GM19043 (cell line): ENCODE results near the gene SEC14L5.
"Not testable (repeated sequence)": the region's sequence is repeated elsewhere in the genome, so short reads cannot be mapped to it uniquely, and the experiment has no call there.

Source experiments
- ATAC-seq: cut with Tn5 transposase; IDR thresholded peaks from one replicate; pipeline ENCODE4 v1.9.1; 2021; ENCODE audit warnings: low read depth; ENCODE audit not compliant: unreplicated experiment

The SEC14L5 gene

GRCh38 chr16:4928227-4928626 is 29.9 kb upstream of the SEC14L5 start:
- ATAC-seq = no peak

- ATAC-seq = not testable (repeated sequence)
These were observed 28.5 kb upstream of the SEC14L5 start for GRCh38 chr16:4929619-4930018.

DNA sequence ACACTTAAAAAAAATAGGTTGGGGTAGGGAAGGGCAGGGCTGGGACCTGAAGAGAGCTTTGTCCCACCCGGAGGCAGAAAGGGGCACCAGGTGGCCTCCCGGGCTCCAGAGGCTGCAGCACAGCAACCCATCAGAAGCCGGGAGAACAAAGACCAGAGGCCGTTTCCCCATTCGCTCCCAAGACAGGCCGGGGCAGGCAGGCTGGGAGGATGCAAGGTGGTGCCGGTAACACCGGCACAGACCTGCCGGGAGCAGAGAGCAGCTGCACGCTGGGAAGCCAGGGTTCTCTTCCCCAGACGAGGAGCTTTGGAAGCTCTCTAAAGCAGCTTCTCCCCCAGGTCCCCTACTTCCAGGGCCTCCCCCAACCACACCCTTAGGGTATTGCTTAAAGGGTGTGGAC is 26.7 kb upstream of the SEC14L5 start:
- ATAC-seq = no peak

DNA sequence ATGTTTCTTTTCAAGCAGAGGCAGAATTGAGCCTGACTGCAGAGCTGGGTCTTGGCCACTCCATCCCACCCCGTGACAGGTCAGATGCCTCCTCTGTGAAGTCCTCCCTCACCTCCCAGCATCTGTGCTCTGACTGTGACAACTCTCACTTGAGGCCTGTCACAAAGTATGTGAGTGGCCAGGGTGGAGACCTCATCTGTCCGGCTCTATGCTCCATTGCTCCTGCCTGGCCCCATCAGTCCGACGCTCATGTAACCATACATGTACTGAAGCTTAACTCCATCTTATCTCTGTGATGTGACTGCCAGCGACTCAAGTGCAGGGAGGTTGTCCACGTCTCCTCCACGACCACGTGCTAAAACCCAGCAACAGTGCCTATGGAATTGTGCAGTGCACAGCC is 24.7 kb upstream of the SEC14L5 start:
- no peak for ATAC-seq

DNA sequence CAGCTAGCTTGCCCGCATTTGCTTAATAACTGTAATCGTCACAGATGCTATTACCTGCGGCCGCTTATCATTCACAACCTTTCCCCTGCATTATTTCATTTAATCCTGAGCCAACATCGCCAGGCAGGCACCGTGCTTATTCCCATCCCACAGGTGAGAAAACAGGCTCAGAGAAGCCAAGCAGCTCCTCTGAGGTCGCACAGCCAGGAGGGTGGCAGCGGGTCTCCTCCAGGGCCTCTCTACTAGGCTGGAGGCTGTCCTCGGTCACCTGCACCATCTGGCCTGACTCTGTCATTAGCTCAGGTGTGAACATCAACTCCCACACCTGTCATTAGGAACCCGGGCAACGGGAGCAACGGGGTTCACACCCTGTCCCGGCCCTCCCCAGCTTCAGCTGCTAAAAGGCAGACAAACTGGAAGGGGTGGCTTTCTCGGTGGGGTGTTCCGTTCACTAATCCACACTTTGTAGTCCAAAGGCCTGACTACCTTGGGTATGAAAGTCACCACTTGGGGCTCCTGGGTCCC is 24.2 kb upstream of the SEC14L5 start:
- no peak for ATAC-seq

- no peak for ATAC-seq
These were observed 23.5 kb upstream of the SEC14L5 start for GRCh38 chr16:4934591-4934990.

DNA sequence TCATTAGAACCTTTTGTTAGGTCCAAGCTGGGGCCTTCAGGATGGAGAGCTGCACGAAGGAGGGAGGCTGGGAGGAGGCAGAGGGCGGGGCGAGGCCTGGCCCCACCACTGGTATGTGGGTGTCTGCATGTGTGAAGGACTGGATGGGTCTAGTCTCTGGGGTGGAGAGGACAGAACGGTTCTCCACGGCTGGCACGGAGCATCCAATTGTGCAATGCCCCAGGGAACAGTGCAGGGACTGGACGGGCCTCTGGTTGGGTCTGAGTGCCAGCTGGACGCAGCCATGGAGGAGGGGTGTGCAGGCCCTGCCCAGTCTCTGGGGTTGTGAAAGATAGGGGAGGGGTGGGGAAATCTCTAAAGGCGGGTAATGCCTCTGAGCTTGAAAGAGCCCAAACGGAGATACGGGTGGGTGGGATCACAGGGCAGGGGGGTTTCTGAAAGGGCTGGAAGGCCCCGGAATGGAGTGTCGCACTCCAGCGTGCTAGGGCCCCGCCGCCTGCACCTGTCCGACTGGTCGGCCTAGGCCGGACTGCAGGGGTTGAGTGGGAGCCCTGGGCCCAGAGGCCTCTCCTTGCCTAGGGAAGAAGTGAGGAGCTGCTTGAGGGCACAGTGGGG is 22.8 kb upstream of the SEC14L5 start:
- no peak for ATAC-seq

DNA sequence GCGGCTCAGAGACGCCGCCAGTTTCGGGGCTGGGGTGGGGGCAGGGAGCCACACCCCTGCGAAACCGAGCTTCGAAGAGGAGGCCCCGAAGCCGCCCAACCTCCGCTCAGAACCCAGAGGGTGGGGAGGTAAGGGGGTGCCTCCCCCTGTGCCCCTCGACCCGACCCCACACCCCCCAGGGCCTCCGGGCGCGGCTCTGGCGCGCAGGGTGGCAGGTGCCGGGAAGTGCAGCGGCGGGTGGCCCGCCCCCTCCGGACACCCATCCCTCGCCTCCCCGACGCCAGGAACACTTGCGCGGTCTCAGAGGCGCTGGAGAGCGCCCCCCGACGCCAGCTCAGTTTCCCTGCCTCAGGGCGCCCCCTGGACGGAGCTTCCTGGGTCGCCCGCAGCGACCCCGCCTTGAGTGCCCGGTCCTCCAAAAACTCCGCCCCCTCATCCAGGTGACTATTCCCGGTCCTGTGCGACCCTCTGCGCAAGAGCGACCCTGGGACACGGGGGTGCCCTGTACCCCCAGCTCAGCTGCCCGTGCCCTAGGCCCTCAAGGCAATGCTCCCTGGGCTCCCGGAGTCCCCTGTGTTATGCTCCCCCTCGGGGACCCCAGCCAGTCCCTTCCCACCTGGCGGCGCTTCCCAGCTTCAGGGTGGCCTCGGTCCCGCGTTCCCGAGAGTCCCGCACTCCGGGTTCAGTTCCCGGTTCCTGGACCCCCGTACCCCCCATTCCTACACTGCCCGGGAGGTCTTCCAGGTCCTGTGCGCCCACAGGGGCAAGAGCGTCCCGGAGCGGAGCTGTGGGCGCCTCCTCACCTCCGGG is 21.7 kb upstream of the SEC14L5 start:
- ATAC-seq = no peak

DNA sequence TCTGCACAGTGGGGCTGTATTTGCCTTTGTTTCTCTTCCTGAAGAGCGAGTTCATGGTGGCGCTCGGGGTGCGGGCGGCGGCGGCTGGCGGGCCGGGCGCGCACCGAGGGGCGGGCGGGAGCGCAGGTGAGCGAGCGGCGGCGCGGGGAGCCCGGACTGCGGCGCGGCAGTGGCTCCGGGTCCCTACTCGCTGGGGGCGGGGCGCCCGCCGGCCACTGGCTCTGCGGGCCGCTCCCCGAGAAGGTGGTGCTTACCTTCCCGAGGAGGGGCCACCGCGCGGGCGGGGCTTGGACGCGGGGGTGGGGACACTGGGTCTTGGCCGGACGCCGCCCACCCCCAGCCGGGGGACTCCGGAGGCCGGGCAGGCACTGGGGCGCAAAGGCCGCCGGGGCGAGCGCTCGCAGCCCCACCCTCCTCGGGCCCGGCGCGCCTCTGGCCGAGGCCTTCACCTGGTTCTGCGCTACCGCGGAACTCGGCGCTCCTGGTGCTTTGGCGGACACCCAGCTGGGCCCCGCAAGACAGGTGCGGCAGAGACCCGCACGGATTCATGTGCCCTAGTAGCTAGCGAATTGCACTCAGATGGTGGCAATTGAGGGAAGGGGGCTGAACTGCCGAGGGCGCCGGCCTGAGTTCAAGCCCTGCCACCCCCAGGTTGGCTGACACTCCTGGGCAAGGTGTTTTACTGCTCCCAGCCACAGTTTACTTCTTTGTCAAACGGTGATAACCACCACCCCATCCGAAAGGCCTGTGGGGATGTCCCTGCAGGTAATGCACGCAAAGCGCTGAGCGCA is 20.9 kb upstream of the SEC14L5 start, which contains the start of gene PPL:
TSS of gene PPL (minus strand) at position 158 of the 791 bp plus-strand sequence. CDS start at position 55, 103 bp downstream.
- no peak for ATAC-seq

- ATAC-seq = no peak
These were observed 20.1 kb upstream of the SEC14L5 start for GRCh38 chr16:4937782-4938682.

DNA sequence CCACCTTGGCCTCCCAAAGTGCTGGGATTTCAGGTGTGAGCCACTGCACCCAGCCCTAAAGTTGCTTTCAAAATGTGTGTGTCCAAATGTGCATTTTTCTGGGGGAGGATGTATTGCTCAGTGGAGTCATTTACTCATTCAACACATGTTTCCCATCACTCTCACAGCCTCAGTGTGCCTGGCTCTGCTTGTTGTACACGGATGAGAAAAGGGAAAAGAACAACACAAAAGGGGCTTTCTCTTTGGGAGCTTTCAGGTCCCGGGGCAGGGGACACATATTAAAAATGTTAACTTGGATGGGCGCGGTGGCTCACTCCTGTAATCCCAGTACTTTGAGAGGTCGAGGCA is 19.5 kb upstream of the SEC14L5 start:
- ATAC-seq = no peak

GRCh38 chr16:4940719-4941118 is 17.4 kb upstream of the SEC14L5 start:
- no peak for ATAC-seq

- no peak for ATAC-seq
These were observed 15.6 kb upstream of the SEC14L5 start for GRCh38 chr16:4942481-4942880.

DNA sequence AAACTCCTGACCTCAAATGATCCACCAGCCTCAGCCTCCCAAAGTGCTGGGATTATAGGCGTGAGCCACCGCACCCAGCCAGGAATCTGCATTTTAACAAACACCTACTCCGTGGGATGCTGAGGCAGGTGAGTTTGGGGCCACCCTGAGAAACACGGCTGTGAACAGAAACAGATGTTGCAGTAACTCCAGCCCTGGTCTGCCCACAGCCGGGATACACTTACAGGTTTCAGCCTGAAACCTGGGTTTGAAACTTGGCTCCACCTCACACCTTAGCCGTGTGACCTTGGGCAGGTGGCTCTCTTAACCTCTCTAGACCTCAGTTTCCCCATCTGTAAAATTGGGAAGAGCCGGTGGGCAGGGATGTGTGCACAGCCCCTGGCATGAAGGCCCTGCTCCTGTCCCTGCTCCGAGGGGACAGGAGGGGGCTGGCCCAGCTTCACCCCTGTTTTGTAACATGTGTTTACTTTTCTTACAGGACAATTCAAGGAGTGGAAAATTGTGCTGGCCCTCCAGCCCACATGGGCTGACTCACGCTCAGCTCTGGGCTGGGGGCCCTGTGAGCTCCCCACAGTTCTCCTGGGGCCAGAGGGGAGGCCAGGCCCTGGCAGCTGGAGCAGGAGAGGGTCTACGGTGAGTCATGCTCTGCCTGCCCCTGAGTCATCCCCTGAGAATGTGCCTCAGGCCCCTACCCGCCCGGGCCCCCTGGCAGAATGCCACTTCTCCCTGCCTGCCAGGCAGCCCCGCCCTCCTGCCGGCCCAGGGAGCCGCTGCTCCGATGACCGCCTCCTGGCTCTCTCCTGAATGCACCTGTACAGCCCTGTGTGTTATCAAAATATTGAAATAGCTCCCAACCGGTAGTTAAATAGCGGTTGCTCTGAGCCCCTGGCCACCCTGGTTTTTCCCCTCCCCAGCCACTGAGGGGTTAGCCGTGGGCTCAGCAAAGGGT is 13.5 kb upstream of the SEC14L5 start:
- no peak for ATAC-seq

DNA sequence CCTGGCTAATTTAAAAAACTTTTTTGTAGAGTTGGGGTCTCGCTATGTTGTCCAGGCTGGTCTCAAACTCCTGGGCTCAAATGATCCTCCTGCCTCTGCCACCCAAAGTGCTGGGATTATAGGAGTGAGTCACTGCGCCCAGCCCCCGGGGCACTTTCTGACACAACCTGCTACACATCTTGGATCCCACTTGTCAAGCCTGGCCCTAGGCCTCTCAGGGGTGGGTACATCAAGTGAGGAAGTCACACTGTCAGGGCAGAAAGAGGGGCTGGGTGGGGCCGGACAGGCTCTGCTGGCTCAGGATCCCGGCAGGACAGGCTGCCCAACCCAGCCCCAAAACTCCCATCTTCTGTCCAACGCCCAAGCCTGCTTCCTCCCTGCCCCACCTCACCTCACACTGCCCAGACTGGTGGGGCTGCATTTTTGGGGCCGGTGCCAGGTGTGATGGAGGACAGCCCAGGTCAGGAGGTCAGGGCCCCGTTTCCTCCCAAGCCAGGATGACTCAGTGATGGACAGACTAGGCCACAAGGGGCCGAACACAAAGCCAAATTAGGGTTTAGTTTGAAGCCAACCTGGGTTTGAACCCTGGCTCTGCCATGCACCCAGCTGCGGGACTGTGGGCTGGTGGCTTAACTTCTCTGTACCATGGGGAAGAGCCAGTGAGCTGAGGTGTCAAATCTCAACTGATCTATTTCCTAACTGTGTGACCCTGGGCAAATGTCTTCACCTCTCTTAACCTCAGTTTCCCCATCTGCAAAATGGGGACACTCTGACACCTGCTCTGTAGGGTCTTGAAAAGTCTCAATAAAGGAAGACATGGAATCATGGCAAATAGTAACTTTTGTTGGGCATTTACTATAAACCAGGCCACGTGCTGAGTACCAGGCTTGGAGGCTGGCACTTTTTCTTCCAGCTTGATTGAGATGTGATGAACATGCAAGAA is 12.3 kb upstream of the SEC14L5 start:
- no peak for ATAC-seq

DNA sequence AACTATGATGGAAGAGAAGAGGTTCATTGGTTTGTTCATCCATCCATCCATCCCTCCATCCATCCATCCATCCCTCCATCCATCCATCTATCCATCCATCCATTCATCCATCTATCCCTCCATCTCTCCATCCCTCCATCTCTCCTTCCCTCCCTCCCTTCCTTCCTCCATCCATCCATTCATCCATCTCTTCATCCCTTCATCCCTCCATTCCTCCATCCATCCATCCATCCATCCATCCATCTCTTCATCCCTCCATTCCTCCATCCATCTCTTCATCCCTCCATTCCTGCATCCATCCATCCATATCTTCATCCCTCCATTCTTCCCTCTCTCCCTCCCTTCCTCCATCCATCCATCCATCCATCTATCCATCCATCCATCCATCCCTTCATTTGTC is 11.2 kb upstream of the SEC14L5 start:
- ATAC-seq = no peak

- no peak for ATAC-seq
These were observed 10.2 kb upstream of the SEC14L5 start for GRCh38 chr16:4947722-4948503.
